Measurements from ENCODE around the gene LRRC10B. TPM values are rescaled to one million over a fixed set of nuclear protein-coding genes. Genes with fewer than 3 reads are reported as not detected.

Gene LRRC10B
- total RNA-seq, 1 experiment from 2014 or later: not detected

DNA sequence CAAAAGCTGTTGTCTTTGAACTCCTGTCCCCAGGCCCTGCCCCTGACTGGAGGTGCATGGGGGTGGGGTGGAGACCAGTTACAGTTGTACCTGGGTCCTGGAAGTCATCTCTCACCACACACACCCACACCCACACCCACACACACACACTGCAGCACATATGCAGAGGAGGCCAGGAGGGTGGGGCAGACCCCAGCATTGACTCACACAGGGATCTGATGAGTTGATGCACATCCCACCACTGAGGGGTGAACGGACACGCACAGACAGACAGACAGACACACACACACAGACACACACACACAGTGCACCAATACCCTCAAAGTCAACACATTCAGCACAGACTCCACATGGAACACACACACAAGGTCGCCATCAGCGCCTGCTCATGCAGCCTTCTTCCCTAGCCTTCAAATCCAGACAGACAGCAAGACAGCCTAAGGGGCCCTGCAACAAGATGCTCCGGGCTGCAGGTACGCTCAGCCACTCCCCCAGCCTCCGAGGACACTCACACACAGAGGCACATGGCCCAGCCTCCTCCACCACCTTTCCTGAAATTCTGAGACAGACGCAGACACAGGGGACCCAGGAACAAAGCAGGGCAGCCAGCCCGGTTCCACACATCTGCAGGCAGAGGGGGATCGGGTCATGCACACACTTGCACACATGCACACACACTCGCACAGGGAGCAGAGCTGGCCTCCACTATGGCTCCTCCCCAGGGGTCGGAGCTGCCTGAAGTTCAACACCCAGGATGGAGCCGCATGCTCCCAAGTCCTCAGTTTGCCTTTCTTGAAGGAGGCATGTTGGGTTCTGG is 45.8 kb downstream of the LRRC10B start:
- no peak for DNase-seq (ENCODE audit: low read depth, low spot score)
- H3K4me2 ChIP-seq (ENCODE audit: low read length): peak overlapping the region; percentile 12; the same call in 1 of the 2 replicates
- H3K27me3 ChIP-seq (ENCODE audit: insufficient read depth, low read length): no peaks in the 10 kb centered on the region
- ATAC-seq: no peak
- H3K4me3 ChIP-seq (replicated peaks in 1 of 2; ENCODE audit: low read depth in 1 of 2, low read length in 2 of 2): no peak overlapping the region
- ChIA-PET RAD21 (ENCODE audit: low non-redundant PET in 1 of 2, low total read pairs in 2 of 2, uncharacterized antibody in 2 of 2, unreplicated experiment in 2 of 2) (no interaction called here), CTCF (interaction anchor here (0.8 kb wide), 1 partner anchor 37 kb away, joined by 3 read pairs; no protein-coding TSS in a partner anchor), POLR2A (no interaction called here)
- no peaks in the 10 kb centered on the region for H3K9me2 ChIP-seq (ENCODE audit: insufficient read depth)
- H3K27ac ChIP-seq (ENCODE audit: low read depth, low read length): no peak overlapping the region
- no peak overlapping the region for H3K9ac ChIP-seq (ENCODE audit: low read length)
- no peaks in the 10 kb centered on the region for H3K79me2 ChIP-seq (ENCODE audit: insufficient read depth, low read length)
- no peaks in the 10 kb centered on the region for H4K20me1 ChIP-seq (ENCODE audit: insufficient read depth)
- no peak overlapping the region for H2AFZ ChIP-seq (ENCODE audit: low read depth, low read length, poor library complexity, severe bottlenecking)
- intact Hi-C loops (cut with micrococcal nuclease): no loop called here
- no peaks in the 10 kb centered on the region for H3K36me3 ChIP-seq (ENCODE audit: control insufficient read depth in 1 of 2, insufficient read depth in 2 of 2, low read length in 2 of 2)
- H3K9me3 ChIP-seq (ENCODE audit: control insufficient read depth in 1 of 2, insufficient read depth in 1 of 2, low read depth in 1 of 2, low read length in 2 of 2): no peaks in the 10 kb centered on the region
- TF ChIP-seq ELF1 (IDR thresholded peaks at IDR 0.05; ENCODE audit: borderline replicate concordance, low read depth) (no peak), JUND (IDR thresholded peaks at IDR 0.05) (no peak), SIN3A (IDR thresholded peaks at IDR 0.05; ENCODE audit: low read depth) (no peak), POLR2AphosphoS5 (IDR thresholded peaks at IDR 0.05; ENCODE audit: low read depth, low read length) (no peak), REST (IDR thresholded peaks at IDR 0.05; ENCODE audit: low read depth) (no peak), SRF (IDR thresholded peaks at IDR 0.05; ENCODE audit: low read depth) (no peak), EZH2 (IDR thresholded peaks at IDR 0.05) (no peak), CEBPB (IDR thresholded peaks at IDR 0.05; ENCODE audit: low read depth) (no peak), YY1 (IDR thresholded peaks at IDR 0.05; ENCODE audit: extremely low read depth, insufficient replicate concordance, low read depth, low read length) (no peak), SP1 (IDR thresholded peaks at IDR 0.05; ENCODE audit: low read depth) (no peak), TCF7L2 (IDR thresholded peaks at IDR 0.05; ENCODE audit: borderline replicate concordance, extremely low read depth, insufficient read depth, insufficient read length) (no peak), CBX3 (IDR thresholded peaks at IDR 0.05; ENCODE audit: low read depth) (no peak), MAX (IDR thresholded peaks at IDR 0.05) (no peak), RAD21 (IDR thresholded peaks at IDR 0.05; ENCODE audit: low read depth) (no peak)
- no TSS peak for BruUV-seq (replicated peaks)
- peaks cover 12 to 35% of the 10 kb centered on the region in 2 experiments for H3K4me1 ChIP-seq (ENCODE audit: control insufficient read depth in 1 of 2, insufficient read depth in 2 of 2, low read length in 2 of 2)

Measured in HCT116 (cell line).